IPS-18c (cell line): ENCODE results near the gene IREB2.

Experiments used
- H3K4me3 ChIP-seq: 2 replicates; pipeline ENCODE4 v1.7.0; 2013; ENCODE audit warnings: low read depth, mild to moderate bottlenecking, low read length, moderate library complexity; ENCODE audit not compliant: insufficient read depth
- H3K9me3 ChIP-seq: one replicate; pipeline ENCODE4 v1.6.1; 2013; ENCODE audit warnings: mild to moderate bottlenecking, low read length, moderate library complexity; ENCODE audit not compliant: control insufficient read depth, insufficient read depth

Gene IREB2, protein sequence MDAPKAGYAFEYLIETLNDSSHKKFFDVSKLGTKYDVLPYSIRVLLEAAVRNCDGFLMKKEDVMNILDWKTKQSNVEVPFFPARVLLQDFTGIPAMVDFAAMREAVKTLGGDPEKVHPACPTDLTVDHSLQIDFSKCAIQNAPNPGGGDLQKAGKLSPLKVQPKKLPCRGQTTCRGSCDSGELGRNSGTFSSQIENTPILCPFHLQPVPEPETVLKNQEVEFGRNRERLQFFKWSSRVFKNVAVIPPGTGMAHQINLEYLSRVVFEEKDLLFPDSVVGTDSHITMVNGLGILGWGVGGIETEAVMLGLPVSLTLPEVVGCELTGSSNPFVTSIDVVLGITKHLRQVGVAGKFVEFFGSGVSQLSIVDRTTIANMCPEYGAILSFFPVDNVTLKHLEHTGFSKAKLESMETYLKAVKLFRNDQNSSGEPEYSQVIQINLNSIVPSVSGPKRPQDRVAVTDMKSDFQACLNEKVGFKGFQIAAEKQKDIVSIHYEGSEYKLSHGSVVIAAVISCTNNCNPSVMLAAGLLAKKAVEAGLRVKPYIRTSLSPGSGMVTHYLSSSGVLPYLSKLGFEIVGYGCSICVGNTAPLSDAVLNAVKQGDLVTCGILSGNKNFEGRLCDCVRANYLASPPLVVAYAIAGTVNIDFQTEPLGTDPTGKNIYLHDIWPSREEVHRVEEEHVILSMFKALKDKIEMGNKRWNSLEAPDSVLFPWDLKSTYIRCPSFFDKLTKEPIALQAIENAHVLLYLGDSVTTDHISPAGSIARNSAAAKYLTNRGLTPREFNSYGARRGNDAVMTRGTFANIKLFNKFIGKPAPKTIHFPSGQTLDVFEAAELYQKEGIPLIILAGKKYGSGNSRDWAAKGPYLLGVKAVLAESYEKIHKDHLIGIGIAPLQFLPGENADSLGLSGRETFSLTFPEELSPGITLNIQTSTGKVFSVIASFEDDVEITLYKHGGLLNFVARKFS

GRCh38 chr15:78437762-78438618, at the start of gene IREB2:
IREB2 (plus strand) TSS chr15:78438216; CDS start chr15:78438338, 122 bp downstream.
- H3K4me3 ChIP-seq = peak within 1 kb of the TSS; percentile 94
- H3K9me3 ChIP-seq = no peaks in the 10 kb centered on the region

DNA sequence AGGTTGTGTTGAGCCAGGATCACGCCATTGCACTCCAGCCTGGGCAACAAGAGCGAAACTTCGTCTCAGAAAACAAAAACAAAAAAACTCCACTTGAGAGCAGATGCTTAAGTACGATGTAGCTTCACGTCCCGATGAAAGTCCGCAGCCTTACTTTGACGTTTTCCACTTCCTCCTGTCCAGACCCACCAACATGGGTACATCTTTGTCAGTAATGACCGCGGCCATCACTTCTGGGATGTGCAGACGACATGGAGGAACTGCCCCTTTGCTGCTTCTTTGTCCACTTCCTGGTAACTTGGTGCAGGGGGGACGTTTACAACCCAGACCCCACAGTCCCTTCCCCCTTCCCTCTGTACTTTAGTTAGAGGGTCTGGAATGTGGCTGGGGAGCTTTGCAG, 49.2 kb upstream of the IREB2 start:
- Histone ChIP-seq H3K9me3 (no peaks in the 10 kb centered on the region), H3K4me3 (no peak overlapping the region)

DNA sequence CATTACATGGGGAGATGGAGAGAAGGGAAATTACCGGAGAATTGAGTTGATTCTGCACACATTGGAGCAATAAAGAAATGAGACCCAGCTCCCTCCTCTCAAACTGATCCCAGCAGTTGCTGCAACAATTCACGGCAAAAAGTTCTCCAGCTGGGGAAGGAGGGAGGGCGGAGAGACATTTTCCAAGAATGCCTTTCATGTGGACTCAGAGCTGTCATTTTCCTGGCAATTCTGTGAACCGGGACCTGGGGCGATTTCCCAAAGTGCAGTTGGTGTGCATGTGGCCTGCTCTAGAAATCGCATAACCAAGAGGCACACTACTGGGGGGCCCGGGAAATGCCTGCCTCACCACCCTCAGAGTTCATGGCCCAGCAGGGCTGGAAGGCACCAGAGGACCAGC, 48.7 kb upstream of the IREB2 start:
- Histone ChIP-seq H3K4me3 (no peak overlapping the region), H3K9me3 (no peaks in the 10 kb centered on the region)

- no peak overlapping the region for H3K4me3 ChIP-seq
- no peaks in the 10 kb centered on the region for H3K9me3 ChIP-seq
Observed at GRCh38 chr15:78389738-78390137, 48.3 kb upstream of the IREB2 start.

GRCh38 chr15:78390242-78390641, 47.8 kb upstream of the IREB2 start:
- Histone ChIP-seq H3K4me3 (no peak overlapping the region), H3K9me3 (no peaks in the 10 kb centered on the region)

GRCh38 chr15:78390826-78391225, 47.2 kb upstream of the IREB2 start:
- H3K4me3 ChIP-seq = no peak overlapping the region
- H3K9me3 ChIP-seq = no peaks in the 10 kb centered on the region

DNA sequence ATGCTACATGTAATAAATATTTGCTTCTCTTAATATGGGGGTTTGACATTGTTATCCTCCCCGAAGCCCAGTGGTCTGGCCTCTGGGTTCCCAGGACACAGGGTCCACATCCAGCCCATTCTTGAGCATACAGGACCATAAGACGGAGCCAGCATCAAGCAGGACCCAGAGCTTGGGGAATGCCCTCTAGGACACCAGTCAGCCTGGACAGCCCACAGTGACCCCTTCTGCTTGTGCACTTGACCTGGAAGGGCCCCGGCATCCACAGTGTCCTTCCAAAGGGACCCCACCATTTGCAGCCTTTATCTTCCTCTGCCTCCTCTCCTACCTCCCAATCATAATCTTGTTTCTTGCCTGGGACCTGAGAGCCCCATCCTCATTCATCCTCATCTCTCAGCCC, 46.2 kb upstream of the IREB2 start:
- Histone ChIP-seq H3K9me3 (no peaks in the 10 kb centered on the region), H3K4me3 (no peak overlapping the region)

DNA sequence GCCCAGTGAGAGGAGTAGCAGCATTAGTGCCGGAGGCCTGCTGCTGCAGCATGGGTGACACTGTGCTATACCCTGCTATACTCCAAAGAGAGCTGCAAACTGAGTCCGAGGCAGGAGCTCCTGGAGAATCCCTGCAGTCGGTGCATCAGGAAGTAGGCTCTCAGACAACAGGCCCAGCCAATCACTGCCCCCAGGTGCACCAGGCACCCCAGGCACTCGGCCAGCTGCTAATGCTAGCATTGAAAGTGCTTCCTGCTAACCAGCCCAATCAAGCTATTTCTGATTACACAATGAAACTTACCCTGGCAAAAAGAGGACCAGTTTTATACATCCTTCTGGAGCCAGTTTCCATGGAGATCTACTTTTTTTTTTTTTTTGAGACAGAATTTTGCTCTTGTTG, 45.6 kb upstream of the IREB2 start:
- H3K9me3 ChIP-seq = no peaks in the 10 kb centered on the region
- H3K4me3 ChIP-seq = no peak overlapping the region

- Histone ChIP-seq H3K9me3 (no peaks in the 10 kb centered on the region), H3K4me3 (no peak overlapping the region)
Observed at GRCh38 chr15:78393137-78393536, 44.9 kb upstream of the IREB2 start.

DNA sequence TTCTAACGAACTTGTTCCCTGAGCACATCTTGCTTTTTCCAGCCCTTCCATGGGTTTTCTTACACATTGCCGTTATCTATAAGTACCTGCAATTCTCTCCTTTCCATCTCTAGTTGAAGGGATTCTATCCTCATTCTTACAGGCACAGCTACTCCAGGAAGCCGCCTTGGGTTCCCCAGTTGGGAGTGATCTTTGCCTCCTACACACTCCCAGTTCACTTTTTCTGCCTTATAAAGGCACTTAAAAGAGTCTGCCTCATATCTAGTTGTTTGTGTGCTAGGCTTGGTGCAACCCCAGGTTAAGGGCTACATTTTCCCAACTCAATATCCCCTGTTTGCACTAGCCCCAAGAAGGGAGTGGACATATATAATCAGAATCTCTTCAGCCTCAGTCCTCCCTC, 44.0 kb upstream of the IREB2 start:
- H3K4me3 ChIP-seq = no peak overlapping the region
- H3K9me3 ChIP-seq = no peaks in the 10 kb centered on the region

DNA sequence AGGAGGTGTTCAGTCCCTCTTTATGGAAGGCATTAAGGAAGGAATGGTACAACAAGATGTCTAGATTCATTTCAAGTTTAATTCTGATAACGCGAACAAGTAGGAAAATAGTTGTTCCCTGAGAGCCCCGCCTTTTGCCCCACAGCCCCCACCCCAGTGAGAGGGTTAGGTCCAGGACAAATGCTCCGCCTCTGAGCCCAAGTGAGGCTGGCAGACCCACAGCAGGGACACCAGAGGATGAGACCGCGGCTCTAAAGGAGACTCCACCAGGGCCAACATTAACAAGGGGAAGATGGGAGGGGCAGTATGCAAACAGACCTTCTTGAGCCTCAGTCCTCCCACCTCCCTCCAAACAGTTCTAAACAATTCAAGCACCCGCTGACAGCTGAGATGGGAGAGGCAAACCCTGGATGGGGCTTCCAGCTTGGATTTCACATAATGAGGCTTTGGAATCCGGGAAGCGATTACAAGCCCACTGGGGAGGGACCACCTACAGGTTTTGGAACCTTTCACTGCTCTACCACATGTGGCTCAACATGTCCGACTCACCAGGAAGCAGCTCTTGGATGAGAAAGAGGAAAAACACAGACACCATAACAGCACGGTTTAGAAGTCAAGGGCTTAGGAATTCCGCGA, 42.9 kb upstream of the IREB2 start:
- no peak overlapping the region; the same call in 1 of the 2 replicates for H3K4me3 ChIP-seq
- H3K9me3 ChIP-seq = no peaks in the 10 kb centered on the region

- Histone ChIP-seq H3K4me3 (no peak overlapping the region), H3K9me3 (no peaks in the 10 kb centered on the region)
Observed at GRCh38 chr15:78396186-78396814, 41.7 kb upstream of the IREB2 start.

DNA sequence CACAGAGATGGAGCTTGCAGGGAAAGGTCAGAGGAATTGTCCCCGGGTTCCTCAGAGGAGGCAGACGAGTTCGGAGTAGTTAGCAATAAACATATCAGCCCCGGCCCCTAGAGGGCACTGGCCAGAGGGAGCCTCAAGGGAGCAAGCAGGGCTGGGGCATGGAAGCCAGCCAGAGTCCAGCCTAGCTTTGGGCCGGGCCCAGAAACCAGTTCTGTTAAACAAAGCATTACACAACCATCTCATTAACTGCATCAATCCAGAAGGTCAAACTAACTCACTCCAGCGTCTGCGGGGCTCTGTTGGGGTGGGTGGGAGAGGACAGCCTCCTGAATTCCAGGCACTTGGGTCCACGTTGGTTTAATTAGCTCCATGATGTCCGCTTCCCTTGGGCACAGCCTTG, 41.0 kb upstream of the IREB2 start:
- Histone ChIP-seq H3K4me3 (no peak overlapping the region), H3K9me3 (no peaks in the 10 kb centered on the region)

DNA sequence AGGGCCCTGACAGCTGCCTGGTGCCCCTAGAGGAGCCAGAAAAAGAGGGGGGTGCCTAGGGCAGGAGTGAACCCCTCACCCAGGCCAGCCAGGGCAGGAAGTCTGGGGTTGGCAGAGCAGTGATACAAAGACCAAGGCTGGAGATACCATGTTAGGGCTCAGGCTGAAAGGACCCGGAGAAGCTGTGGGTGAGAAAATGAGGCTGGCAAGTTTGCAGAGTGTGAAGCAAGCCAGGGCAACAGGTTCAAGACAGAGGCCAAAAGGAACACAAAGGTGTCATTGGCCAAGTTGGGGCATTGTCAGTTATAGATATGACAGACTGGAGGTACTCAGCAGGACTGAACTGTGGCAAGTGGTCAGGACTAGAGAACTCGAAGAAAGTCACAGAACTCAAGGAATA, 40.6 kb upstream of the IREB2 start:
- Histone ChIP-seq H3K9me3 (no peaks in the 10 kb centered on the region), H3K4me3 (no peak overlapping the region)

- H3K4me3 ChIP-seq = no peak overlapping the region
- no peaks in the 10 kb centered on the region for H3K9me3 ChIP-seq
Observed at GRCh38 chr15:78398076-78398825, 39.8 kb upstream of the IREB2 start.

GRCh38 chr15:78399091-78399490, 38.9 kb upstream of the IREB2 start:
- Histone ChIP-seq H3K4me3 (no peak overlapping the region), H3K9me3 (no peaks in the 10 kb centered on the region)
